NOMO-1 treated with DMSO at 0.1 percent for 48 hours (cell line): ENCODE data around the gene CACNA1C.
"Not testable (repeated sequence)": the region's sequence is repeated elsewhere in the genome, so short reads cannot be mapped to it uniquely, and the experiment has no call there.

ENCODE experiments used
- DNase-seq: peaks from one replicate; lab custom pipeline; 2025; ENCODE audit not compliant: unreplicated experiment; lab: John Stamatoyannopoulos, UW

Gene CACNA1C

DNA sequence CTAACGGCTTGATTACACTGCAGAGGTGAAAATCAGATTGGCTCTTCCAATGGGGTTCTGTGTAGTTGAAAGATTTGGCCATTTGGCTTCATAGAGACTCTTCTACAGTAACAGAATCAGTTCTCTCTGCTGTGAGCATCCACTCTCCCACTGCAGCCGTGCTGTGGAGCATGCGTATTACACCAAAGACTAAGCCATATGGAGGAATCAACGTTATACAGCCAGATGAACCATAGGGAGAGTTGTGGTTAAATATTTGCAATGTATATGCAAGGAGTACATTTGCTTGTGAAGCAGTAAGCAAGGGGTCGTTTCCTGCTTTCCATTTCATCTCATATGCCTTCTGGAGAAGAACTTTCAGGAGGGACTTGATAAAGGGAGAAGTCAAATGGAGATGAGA lies 410.9 kb downstream of the CACNA1C start:
- no peak for DNase-seq

DNA sequence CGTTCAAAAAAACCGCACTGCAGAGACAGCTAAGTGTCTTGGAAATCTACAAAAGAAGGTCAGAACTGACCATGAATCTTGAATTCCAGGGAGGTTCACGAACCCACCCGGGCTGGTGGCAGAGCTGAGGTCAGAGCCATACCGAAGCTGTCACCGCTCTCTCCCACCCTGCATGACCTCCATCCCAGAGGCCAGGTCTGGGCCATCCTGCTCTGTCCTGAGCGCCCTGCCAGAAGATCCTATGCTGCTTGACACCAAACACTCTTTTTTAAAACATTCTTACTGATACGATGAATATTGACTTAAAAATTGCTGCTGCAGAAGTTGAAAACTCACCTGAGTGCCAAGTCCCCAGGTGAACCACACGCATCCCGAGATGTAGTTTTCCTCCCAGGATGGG lies 412.9 kb downstream of the CACNA1C start:
- no peak for DNase-seq

DNA sequence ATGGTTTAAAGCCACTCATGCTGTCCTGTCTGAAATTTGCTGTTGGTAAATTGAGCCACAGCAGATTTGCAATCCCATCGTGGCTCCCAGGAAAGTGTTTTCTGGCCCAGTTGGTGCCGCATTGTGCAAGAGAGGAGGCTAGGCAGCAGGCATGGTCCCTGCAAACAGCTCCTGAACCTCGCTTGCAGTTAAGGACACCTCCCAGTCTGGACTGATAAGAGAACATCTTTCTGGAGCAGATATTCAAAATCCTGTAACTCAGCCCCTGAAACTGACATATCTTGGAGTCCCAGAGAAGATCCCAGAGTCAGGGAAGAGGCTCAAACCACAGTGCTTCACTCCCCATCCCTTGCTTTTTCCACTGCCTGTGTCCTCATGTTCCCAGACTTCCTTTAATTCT lies 413.4 kb downstream of the CACNA1C start:
- DNase-seq, result no peak

DNA sequence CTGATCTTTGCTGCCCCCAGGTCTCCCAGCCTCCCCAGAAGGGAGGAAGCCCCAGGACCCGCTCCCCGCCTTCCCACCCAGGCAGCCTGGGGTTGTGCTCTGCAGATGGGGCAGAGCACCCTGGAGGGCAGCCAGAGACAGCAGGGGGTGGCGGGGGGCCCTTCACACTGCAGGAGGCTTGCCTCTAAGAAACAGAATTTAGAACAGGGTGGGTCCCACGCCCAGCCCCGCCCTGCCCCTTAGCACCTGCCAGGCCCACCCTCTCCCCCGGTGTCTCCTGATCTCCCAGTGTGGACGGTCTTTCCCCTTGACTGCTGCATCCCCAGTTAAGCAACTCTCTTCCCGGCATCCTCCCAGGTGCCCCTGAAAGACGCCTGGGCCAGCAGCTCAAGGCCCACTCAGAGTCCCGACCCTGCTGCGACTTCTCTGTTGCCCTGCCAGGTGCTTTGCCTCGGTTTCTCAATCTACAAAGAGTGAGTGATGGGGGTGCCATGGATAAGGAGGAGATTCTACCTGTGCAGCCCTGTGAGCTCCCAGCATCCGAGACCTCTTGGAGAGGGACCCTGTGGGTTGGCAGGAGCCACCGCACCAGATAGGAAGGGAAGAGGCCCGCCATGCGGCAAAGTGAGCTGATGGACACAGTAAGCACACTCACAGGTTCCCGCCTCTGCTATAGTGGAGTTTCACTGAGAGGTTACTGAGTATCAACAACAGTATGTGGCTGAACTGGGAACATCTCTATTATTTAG lies 414.8 kb downstream of the CACNA1C start:
- no peak for DNase-seq

DNA sequence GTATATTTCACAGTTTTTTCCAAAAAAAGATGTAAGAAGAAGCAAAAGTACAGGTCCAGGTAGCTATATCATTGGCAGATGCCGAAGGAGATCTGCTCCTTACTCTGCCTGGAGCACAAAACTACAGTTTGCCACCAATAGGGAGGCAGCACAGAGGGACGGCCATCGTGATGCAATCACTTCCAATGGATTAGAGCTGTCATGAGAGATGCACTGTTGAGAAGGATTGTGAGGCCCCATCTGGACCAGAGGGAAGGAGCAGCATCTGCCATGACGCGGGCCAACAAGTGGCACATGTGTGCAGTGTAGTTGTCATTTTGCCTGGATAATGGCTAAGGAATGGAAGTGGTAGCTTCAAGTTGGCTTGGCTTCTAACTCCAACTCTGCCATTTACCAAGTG lies 423.2 kb downstream of the CACNA1C start:
- no peak for DNase-seq

- DNase-seq, result no peak
These were observed 424.4 kb downstream of the CACNA1C start for GRCh38 chr12:2477009-2477766.

GRCh38 chr12:2479851-2480535 lies 427.2 kb downstream of the CACNA1C start:
- DNase-seq, result no peak

DNA sequence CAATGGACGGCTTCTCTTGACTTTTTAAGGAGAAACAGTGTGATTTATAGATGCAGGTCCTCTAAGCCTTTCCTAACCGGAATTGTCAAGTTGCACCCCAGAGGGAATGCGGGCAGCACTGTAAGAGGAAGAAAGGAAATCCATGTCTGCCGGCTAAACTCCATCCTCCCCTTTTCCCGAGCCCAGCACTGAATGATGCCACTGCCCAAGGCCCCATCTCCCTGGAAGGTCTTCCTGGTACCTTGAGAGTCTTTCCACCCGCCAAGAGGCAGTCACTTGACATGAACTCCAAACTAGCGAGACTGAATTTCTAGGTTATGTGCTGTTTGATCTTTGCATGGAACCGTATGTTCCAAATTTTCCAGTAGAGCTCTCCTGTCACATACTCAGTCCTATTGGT lies 428.6 kb downstream of the CACNA1C start:
- no peak for DNase-seq

GRCh38 chr12:2481951-2482350 lies 429.2 kb downstream of the CACNA1C start:
- DNase-seq, result no peak

DNA sequence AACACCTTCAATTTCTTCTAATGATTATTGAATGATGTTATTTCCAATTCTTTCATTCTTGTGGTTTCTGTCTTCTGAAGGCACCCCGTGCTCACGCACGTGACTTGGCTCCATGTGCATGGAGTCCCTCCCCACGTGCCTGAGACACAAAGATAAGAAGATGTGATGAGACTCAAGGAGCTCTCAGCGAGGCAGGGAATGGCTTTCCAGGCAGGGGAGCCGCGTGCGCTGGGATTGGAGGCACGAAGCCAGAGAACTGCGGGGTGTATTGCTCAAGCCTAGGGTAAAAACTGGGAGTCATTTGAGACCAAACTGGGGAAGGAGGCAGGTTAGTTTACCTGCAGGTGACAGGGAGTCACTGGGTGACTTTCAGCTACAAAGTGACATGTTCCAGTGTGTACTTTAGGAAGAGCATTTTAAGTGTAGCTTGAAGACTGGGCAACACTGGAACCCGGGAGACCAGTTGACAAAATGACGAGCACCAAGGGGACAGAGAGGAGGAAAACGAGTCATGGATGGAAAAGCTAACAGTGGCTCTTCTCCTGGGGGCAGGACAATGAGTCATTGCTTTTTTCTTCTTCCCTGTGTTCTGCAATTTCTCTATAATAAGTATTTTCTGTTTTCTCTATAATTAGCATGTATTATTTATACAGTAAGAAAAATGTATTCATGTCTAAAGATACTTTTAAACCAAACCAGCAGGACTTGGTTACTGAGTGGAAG lies 430.3 kb downstream of the CACNA1C start:
- DNase-seq, result no peak

- no peak for DNase-seq
These were observed 430.9 kb downstream of the CACNA1C start for GRCh38 chr12:2483713-2484112.

- no peak for DNase-seq
These were observed 431.5 kb downstream of the CACNA1C start for GRCh38 chr12:2484141-2484776.

- no peak for DNase-seq
These were observed 432.9 kb downstream of the CACNA1C start for GRCh38 chr12:2485681-2486080.

GRCh38 chr12:2486796-2487195 lies 434.0 kb downstream of the CACNA1C start:
- no peak for DNase-seq

DNA sequence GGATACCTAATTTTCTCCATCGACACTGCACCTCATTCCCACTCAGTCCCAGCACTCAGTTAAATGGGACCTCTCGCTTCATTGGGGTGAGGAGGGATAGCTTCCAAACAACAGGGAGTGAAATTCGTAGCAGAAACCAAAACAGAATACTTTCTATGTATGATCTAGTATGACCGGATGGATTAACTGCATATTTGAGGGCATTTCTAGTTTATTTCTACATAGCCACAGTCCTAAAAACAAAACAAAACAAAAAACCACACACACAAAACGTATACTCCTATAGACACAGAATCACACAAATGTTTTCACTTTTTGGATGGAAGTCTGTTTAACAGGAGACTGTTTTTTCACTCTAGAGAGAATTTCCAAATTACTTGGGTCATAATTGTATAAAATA lies 434.5 kb downstream of the CACNA1C start:
- no peak for DNase-seq

GRCh38 chr12:2488131-2488530 lies 435.3 kb downstream of the CACNA1C start:
- no peak for DNase-seq

GRCh38 chr12:2488596-2488995 lies 435.8 kb downstream of the CACNA1C start:
- no peak for DNase-seq

- DNase-seq, result no peak
These were observed 436.5 kb downstream of the CACNA1C start for GRCh38 chr12:2489275-2489674.

DNA sequence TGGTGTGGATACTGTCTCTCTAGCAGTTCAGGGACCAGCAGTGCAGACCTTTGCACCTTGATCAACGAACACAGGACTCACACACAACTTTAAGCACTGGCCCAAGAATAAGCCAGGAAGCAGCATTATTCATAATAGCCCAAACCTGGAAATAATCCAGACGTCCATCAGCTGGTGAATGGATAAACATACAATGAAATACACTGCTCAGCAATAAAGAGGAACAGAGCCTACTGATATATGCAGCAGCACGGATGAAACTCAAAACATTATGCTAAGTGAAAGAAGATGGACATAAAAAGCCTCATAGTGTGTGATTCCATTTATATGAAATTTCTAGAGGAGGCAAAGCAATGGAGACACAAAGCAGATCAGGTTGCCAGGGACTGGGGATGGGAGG lies 438.0 kb downstream of the CACNA1C start:
- DNase-seq, result no peak

- not testable (repeated sequence) for DNase-seq
These were observed 438.6 kb downstream of the CACNA1C start for GRCh38 chr12:2491349-2491748.

DNA sequence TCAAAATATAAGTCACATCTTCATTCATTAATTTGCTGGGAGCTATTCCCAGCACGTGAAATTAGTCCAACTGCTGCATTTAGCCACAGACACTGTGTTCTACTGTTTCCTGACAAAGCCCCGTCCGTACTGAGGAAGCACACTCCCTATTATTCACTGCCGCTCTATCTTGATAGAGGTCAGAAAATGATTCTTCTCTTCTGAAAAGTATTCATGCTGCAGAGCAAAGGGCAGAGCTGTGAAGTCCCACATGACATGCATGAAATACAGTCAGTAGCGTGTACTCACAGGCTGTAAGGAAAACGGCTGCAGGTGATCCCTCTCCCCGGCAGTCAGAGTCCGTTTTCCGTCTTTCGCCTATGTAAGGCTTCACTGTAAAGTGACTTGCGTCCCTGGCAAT lies 439.4 kb downstream of the CACNA1C start:
- no peak for DNase-seq
